COLO668 (cell line): ENCODE measurements around the gene SOX6.

Source experiments
- DNase-seq: peaks from one replicate; lab custom pipeline; 2025; ENCODE audit not compliant: unreplicated experiment; lab: John Stamatoyannopoulos, UW

The SOX6 gene

GRCh38 chr11:16321148-16321547, 35.2 kb downstream of the SOX6 start:
- DNase-seq = no peak

- DNase-seq = no peak
Observed at GRCh38 chr11:16318320-16318719, 38.0 kb downstream of the SOX6 start.

GRCh38 chr11:16317712-16318111, 38.6 kb downstream of the SOX6 start:
- no peak for DNase-seq

- DNase-seq = no peak
Observed at GRCh38 chr11:16313846-16314245, 42.5 kb downstream of the SOX6 start.

- DNase-seq = peak; percentile 9
Observed at GRCh38 chr11:16312233-16312765, 44.0 kb downstream of the SOX6 start.

GRCh38 chr11:16311831-16312230, 44.5 kb downstream of the SOX6 start:
- no peak for DNase-seq

GRCh38 chr11:16310943-16311342, 45.4 kb downstream of the SOX6 start:
- DNase-seq = no peak

GRCh38 chr11:16309226-16309625, 47.1 kb downstream of the SOX6 start:
- no peak for DNase-seq

- DNase-seq = no peak
Observed at GRCh38 chr11:16301462-16301861, 54.9 kb downstream of the SOX6 start.

- no peak for DNase-seq
Observed at GRCh38 chr11:16299884-16300782, 56.2 kb downstream of the SOX6 start.

- DNase-seq = no peak
Observed at GRCh38 chr11:16299390-16299789, 57.0 kb downstream of the SOX6 start.

GRCh38 chr11:16297332-16297731, 59.0 kb downstream of the SOX6 start:
- DNase-seq = no peak

- no peak for DNase-seq
Observed at GRCh38 chr11:16296273-16296672, 60.1 kb downstream of the SOX6 start.

- DNase-seq = no peak
Observed at GRCh38 chr11:16295592-16295991, 60.8 kb downstream of the SOX6 start.

GRCh38 chr11:16293204-16293681, 63.1 kb downstream of the SOX6 start:
- no peak for DNase-seq

- DNase-seq = no peak
Observed at GRCh38 chr11:16292167-16292859, 64.0 kb downstream of the SOX6 start.

GRCh38 chr11:16291729-16292128, 64.6 kb downstream of the SOX6 start:
- DNase-seq = no peak

- no peak for DNase-seq
Observed at GRCh38 chr11:16289541-16289940, 66.8 kb downstream of the SOX6 start.

- no peak for DNase-seq
Observed at GRCh38 chr11:16287630-16288280, 68.6 kb downstream of the SOX6 start.

GRCh38 chr11:16286095-16286494, 70.3 kb downstream of the SOX6 start:
- no peak for DNase-seq

GRCh38 chr11:16280256-16280682, 76.1 kb downstream of the SOX6 start:
- DNase-seq = peak; percentile 81
